Glutamatergic neuron (in vitro differentiated cells): ENCODE data around the gene IL17RB. TPM values are rescaled to one million over a fixed set of nuclear protein-coding genes. Genes with fewer than 3 reads are reported as not detected.

Experiments used
- DNase-seq: peaks from one replicate; pipeline ENCODE4 v3.0.0; 2022
- H3K27ac Mint-ChIP-seq: one replicate; pipeline ENCODE4 v1.8.0; 2020; ENCODE audit warnings: mild to moderate bottlenecking, mixed read lengths, inconsistent platforms; ENCODE audit not compliant: unreplicated experiment
- H3K27me3 Mint-ChIP-seq: one replicate; pipeline ENCODE4 v1.8.0; 2020; ENCODE audit warnings: mild to moderate bottlenecking, moderate library complexity, mixed read lengths, inconsistent platforms; ENCODE audit not compliant: unreplicated experiment
- H3K36me3 Mint-ChIP-seq: one replicate; pipeline ENCODE4 v1.8.0; 2020; ENCODE audit warnings: mild to moderate bottlenecking, mixed read lengths, inconsistent platforms; ENCODE audit not compliant: unreplicated experiment
- H3K4me1 Mint-ChIP-seq: one replicate; pipeline ENCODE4 v1.8.0; 2020; ENCODE audit warnings: mild to moderate bottlenecking, low read depth, mixed read lengths, inconsistent platforms; ENCODE audit not compliant: unreplicated experiment
- H3K4me3 Mint-ChIP-seq: one replicate; pipeline ENCODE4 v1.8.0; 2020; ENCODE audit warnings: mild to moderate bottlenecking, mixed read lengths, inconsistent platforms; ENCODE audit not compliant: unreplicated experiment
- H3K9me3 Mint-ChIP-seq: one replicate; pipeline ENCODE4 v1.8.0; 2020; ENCODE audit warnings: mild to moderate bottlenecking, moderate library complexity, mixed read lengths, inconsistent platforms; ENCODE audit not compliant: unreplicated experiment
- total RNA-seq: library from RNA; stranded (reverse); fragmentation: NEBNext Ultra II Directional; extraction: Animal tissue kit (Norgen Biotek cat#: 25700); gene quantifications from one replicate; pipeline ENCODE4 v1.2.1, GENCODE V29; 2021; ENCODE audit not compliant: unreplicated experiment
- TF ChIP-seq, protein P1 (sequence below): fragments of 200-600 bp; sonication (generic); IDR thresholded peaks from one replicate; pipeline ENCODE4 v1.5.0; 2021; ENCODE audit not compliant: partially characterized antibody, unreplicated experiment

The IL17RB gene
- total RNA-seq, 1 donor from 2014 or later, result 0.78 TPM

- peaks cover 8% of the 10 kb centered on the region for H3K9me3 Mint-ChIP-seq
- H3K27me3 Mint-ChIP-seq, result peaks cover 9% of the 10 kb centered on the region
- no peak overlapping the region for H3K4me3 Mint-ChIP-seq
- peaks cover 12% of the 10 kb centered on the region for H3K4me1 Mint-ChIP-seq
- TF ChIP-seq, protein P1, sequence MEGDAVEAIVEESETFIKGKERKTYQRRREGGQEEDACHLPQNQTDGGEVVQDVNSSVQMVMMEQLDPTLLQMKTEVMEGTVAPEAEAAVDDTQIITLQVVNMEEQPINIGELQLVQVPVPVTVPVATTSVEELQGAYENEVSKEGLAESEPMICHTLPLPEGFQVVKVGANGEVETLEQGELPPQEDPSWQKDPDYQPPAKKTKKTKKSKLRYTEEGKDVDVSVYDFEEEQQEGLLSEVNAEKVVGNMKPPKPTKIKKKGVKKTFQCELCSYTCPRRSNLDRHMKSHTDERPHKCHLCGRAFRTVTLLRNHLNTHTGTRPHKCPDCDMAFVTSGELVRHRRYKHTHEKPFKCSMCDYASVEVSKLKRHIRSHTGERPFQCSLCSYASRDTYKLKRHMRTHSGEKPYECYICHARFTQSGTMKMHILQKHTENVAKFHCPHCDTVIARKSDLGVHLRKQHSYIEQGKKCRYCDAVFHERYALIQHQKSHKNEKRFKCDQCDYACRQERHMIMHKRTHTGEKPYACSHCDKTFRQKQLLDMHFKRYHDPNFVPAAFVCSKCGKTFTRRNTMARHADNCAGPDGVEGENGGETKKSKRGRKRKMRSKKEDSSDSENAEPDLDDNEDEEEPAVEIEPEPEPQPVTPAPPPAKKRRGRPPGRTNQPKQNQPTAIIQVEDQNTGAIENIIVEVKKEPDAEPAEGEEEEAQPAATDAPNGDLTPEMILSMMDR, result no peak
- no peak overlapping the region for H3K27ac Mint-ChIP-seq
- H3K36me3 Mint-ChIP-seq, result no peaks in the 10 kb centered on the region
- no peak for DNase-seq
These were observed 38.9 kb downstream of the IL17RB start for GRCh38 chr3:53885239-53885638.

GRCh38 chr3:53887446-53887845 is 41.1 kb downstream of the IL17RB start:
- Mint-ChIP-seq H3K36me3 (no peaks in the 10 kb centered on the region), H3K27ac (no peak overlapping the region)

DNA sequence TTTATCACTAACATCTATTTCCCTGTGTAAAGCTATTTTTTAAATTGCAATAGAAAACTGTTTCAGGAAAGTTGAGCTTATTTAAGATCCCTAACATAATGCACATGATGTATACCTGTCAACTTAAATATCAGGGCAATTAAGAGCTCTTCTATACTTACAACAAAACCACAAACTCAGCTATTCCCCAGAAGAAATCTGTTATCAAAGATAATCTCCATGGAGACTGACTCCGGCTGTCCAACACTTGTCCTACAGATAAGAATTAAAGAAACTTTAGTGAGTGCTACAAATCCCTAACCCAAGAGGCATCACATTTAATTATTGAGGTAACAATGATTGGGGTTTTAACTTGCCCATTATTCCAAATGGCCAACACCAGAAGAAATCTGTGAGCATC is 41.9 kb downstream of the IL17RB start:
- Mint-ChIP-seq H3K4me1 (peaks cover 11% of the 10 kb centered on the region), H3K36me3 (no peaks in the 10 kb centered on the region), H3K9me3 (peaks cover 3% of the 10 kb centered on the region), H3K27ac (no peak overlapping the region), H3K4me3 (no peak overlapping the region), H3K27me3 (peaks cover 10% of the 10 kb centered on the region)
- no peak for DNase-seq
- TF ChIP-seq, protein P1, result no peak

More at GRCh38 chr3:53887446-53887845, 41.1 kb downstream of the IL17RB start:
- peaks cover 11% of the 10 kb centered on the region for H3K27me3 Mint-ChIP-seq
- no peak overlapping the region for H3K4me3 Mint-ChIP-seq
- TF ChIP-seq, protein P1, result no peak
- DNase-seq, result no peak
- peaks cover 10% of the 10 kb centered on the region for H3K4me1 Mint-ChIP-seq
- H3K9me3 Mint-ChIP-seq, result peaks cover 7% of the 10 kb centered on the region

- peak overlapping the region; percentile 94 for H3K27ac Mint-ChIP-seq
- H3K36me3 Mint-ChIP-seq, result no peaks in the 10 kb centered on the region
- peaks cover 12% of the 10 kb centered on the region for H3K4me1 Mint-ChIP-seq
- peaks cover 10% of the 10 kb centered on the region for H3K27me3 Mint-ChIP-seq
- TF ChIP-seq, protein P1, result no peak
- H3K4me3 Mint-ChIP-seq, result peak overlapping the region; percentile 94
- peaks cover 3% of the 10 kb centered on the region for H3K9me3 Mint-ChIP-seq
- no peak for DNase-seq
These were observed 44.5 kb downstream of the IL17RB start for GRCh38 chr3:53890726-53891475.
